Ovary (tissue), 9 donors: ENCODE measurements around the gene SCRN3. TPM values are rescaled to one million over a fixed set of nuclear protein-coding genes. Genes with fewer than 3 reads are reported as not detected.
"Not testable (repeated sequence)": the region's sequence is repeated elsewhere in the genome, so short reads cannot be mapped to it uniquely, and the experiment has no call there.

Experiments
- DNase-seq, 5 donors: peaks; one replicate each; pipeline ENCODE4 v3.0.0-alpha.2; 2019 to 2020
- H3K27ac ChIP-seq, 2 donors: fragments of 200-600 bp; one replicate each; pipeline versions ENCODE4 v1.5.1 to v1.8.0; 2019 to 2022
- H3K27me3 ChIP-seq: fragments of 200-600 bp; one replicate; pipeline ENCODE4 v1.8.0; 2022
- H3K36me3 ChIP-seq: fragments of 200-600 bp; sonication (generic); one replicate; pipeline ENCODE4 v1.5.1; 2019
- H3K4me1 ChIP-seq: one replicate; pipeline ENCODE4 v1.8.1; 2013; ENCODE audit warnings: mild to moderate bottlenecking, moderate library complexity; ENCODE audit not compliant: insufficient read depth
- H3K4me3 ChIP-seq: fragments of 200-600 bp; sonication (generic); one replicate; pipeline ENCODE4 v1.5.1; 2017
- H3K9me3 ChIP-seq, 2 donors: fragments of 200-600 bp in 1 of 2; sonication (generic) in 1 of 2; one replicate each; pipeline versions ENCODE4 v1.5.1 to v1.8.1; 2013 to 2019; ENCODE audit warnings: mild to moderate bottlenecking in 1 of 2, moderate library complexity in 1 of 2
- EP300 ChIP-seq: sonication (generic); formaldehyde crosslinking; IDR thresholded peaks from one replicate; pipeline ENCODE4 v1.6.1; 2017; ENCODE audit warnings: antibody characterized with exemption
- POLR2A ChIP-seq: fragments of 450-650 bp; IDR thresholded peaks from one replicate; pipeline ENCODE4 v1.6.1; 2017; ENCODE audit warnings: antibody characterized with exemption, mild to moderate bottlenecking, moderate library complexity
- WGBS, 3 donors: extraction: QIAGEN DNeasy Blood & Tissue Kit in 1 of 3; methylation state at CpG; one replicate each; pipeline versions ENCODE4 v1.1.5 to v1.1.7; 2013 to 2017; 5-methylcytosine and 5-hydroxymethylcytosine counted together
- intact Hi-C, 4 donors: fragments of 100-400 bp; cut with DNase I; formaldehyde crosslinking; loops; one replicate each; pipeline versions ENCODE4 v1.11.0 to v1.15.1; 2022 to 2023
- polyA plus RNA-seq, 2 donors: library from polyadenylated mRNA; stranded (reverse); fragments of 200-250 nt in 1 of 2; fragments of 350-450 nt in 1 of 2; fragmentation: Illumina TruSeq in 1 of 2; extraction: RNeasy Lipid Tissue Mini Kit (QIAGEN cat#74804) in 1 of 2; gene quantifications; one replicate each; pipeline ENCODE4 v1.2.3, GENCODE V29; 2013 to 2014
- total RNA-seq, 7 donors: library from RNA; depleted of rRNA in 2 of 7; stranded (reverse); fragments of >200 nt in 2 of 7; fragmentation: NEBNext Ultra II Directional in 3 of 7; extraction: Animal tissue kit (Norgen Biotek cat#: 25700) in 3 of 7; gene quantifications; one replicate each; pipeline versions ENCODE4 v1.1.0 to v1.2.4, GENCODE V29; 2016 to 2023
- TF ChIP-seq, protein P1 (sequence below), 3 donors: fragments of 450-650 bp in 2 of 3; fragments of 200-600 bp in 1 of 3; IDR thresholded peaks; one replicate each; pipeline versions ENCODE4 v1.5.1 to v1.8.0; 2016 to 2022; ENCODE audit warnings: antibody characterized with exemption in 3 of 3, mild to moderate bottlenecking in 1 of 3
- donor health status: DM: no; HTN: no; CAD: no; lungs with moderate emphysema.
- donor health status: DM: no; HTN: no; CAD: no.
- donor health status: Bipolar disorder and iron deficiency.
- donor health status: DM: yes; HTN: yes; CAD: no.
- donor health status: DM: no; HTN: no; CAD: no.
- donor health status: DM: yes; HTN: yes; CAD: no.

SCRN3 gene
- total and polyA plus RNA-seq, 9 donors = 8.8 to 23.5 (median 16.5) TPM

DNA sequence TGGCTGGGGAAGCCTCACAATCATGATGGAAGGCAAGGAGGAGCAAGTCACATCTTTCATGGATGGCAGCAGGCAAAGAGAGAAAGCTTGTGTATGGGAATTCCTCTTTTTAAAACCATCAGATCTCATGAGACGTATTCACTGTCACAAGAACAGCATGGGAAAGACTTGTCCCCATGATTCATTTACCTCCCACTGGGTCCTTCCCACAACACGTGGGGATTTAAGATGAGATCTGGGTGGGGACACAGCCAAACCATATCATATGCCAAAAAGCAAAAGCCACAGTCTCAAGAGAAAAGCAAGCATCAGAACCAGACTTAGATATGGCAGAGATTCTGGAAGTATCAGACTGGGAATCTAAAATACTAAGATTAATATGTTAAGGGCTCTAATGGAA lies 30.0 kb upstream of the SCRN3 start:
- TF ChIP-seq EP300 = no peak
- H3K9me3 ChIP-seq = peaks cover 0 to 6% of the 10 kb centered on the region in 2 donors
- no peaks in the 10 kb centered on the region for H3K4me1 ChIP-seq
- no peak for DNase-seq
- H3K4me3 ChIP-seq = no peak overlapping the region
- H3K27me3 ChIP-seq = no peaks in the 10 kb centered on the region
- 87 to 92% (median 89%) methylated on average over 2 of the region's 2 CpGs for WGBS, 3 donors
- H3K27ac ChIP-seq = no peak overlapping the region
- H3K36me3 ChIP-seq = no peaks in the 10 kb centered on the region
- intact Hi-C loops = no loop called here

DNA sequence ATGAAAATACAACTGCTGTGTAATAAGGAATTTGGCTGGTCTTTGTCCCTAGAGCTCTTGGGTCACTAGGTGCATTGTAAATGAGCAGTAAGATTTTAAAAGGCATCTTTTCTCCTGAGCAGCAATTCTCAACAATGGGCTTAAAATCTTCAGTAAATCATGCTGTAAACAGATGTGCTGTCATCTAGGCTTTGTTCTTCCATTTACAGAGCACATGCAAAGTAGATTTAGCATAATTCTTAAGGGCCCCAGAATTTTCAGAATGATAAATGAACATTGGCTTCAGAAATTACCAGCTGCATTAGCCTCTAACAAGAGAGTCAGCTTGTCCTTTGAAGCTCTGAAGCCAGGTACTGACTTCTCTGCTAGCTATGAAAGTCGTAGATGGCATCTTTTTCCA lies 26.8 kb upstream of the SCRN3 start:
- WGBS, 3 donors = 93 to 100% (median 98%) methylated on average over 1 of the region's 1 CpG
- Histone ChIP-seq H3K27me3 (no peaks in the 10 kb centered on the region), H3K9me3 (peaks cover 0 to 3% of the 10 kb centered on the region in 2 donors), H3K4me3 (no peak overlapping the region), H3K36me3 (no peaks in the 10 kb centered on the region), H3K4me1 (no peaks in the 10 kb centered on the region), H3K27ac (no peak overlapping the region)
- DNase-seq = no peak
- TF ChIP-seq, protein P1, sequence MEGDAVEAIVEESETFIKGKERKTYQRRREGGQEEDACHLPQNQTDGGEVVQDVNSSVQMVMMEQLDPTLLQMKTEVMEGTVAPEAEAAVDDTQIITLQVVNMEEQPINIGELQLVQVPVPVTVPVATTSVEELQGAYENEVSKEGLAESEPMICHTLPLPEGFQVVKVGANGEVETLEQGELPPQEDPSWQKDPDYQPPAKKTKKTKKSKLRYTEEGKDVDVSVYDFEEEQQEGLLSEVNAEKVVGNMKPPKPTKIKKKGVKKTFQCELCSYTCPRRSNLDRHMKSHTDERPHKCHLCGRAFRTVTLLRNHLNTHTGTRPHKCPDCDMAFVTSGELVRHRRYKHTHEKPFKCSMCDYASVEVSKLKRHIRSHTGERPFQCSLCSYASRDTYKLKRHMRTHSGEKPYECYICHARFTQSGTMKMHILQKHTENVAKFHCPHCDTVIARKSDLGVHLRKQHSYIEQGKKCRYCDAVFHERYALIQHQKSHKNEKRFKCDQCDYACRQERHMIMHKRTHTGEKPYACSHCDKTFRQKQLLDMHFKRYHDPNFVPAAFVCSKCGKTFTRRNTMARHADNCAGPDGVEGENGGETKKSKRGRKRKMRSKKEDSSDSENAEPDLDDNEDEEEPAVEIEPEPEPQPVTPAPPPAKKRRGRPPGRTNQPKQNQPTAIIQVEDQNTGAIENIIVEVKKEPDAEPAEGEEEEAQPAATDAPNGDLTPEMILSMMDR (IDR thresholded peaks at IDR 0.05) = no peak
- no peak for TF ChIP-seq POLR2A
- no peak for TF ChIP-seq EP300
- intact Hi-C loops = no loop called here

DNA sequence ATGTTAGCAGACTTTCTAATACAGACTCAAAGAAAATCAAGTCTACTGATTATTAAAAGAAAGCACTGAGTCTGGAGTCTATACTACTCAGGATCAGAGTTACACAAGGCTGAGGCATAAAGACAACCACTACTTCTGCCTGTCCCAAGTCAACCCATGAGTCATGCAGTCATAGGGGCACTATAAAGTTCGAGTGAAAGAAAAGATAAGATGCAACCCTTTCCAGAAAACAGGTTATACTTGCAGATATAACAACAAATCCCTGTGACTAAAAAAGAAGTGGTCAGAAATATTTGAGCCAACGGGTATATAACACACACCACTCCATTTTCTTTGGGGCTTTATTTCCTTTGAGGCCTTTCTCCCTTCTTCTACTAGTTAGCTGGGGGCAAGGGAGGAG lies 18.6 kb upstream of the SCRN3 start:
- no peaks in the 10 kb centered on the region for H3K27me3 ChIP-seq
- H3K27ac ChIP-seq = no peak overlapping the region
- H3K4me1 ChIP-seq = no peaks in the 10 kb centered on the region
- intact Hi-C loops = no loop called here
- 79 to 83% (median 80%) methylated on average over 2 of the region's 2 CpGs for WGBS, 3 donors
- TF ChIP-seq, protein P1 (IDR thresholded peaks at IDR 0.05) = no peak
- TF ChIP-seq POLR2A (no peak), EP300 (no peak)
- no peaks in the 10 kb centered on the region for H3K9me3 ChIP-seq
- no peak overlapping the region for H3K4me3 ChIP-seq
- DNase-seq = no peak
- H3K36me3 ChIP-seq = no peaks in the 10 kb centered on the region

DNA sequence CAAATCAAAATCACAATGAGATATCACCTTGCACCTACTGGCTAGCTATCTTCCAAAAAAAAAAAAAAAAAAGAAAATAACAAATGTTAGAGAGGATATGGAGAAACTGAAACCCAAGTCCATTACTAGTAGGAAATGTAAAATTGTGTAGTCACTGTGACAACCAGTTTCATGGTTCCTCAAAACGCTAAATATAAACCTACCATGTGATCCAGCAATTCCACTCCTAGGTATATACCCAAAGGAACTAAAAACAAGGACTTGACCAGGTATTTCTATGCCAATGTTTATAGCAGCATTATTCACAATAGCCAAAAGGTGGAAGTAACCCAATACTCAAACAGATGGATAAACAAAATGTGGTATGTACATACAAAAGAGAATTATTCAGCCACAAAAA lies 11.7 kb upstream of the SCRN3 start:
- Histone ChIP-seq H3K27ac (no peak overlapping the region), H3K27me3 (no peaks in the 10 kb centered on the region), H3K4me3 (no peak overlapping the region), H3K9me3 (no peaks in the 10 kb centered on the region), H3K4me1 (no peaks in the 10 kb centered on the region), H3K36me3 (no peaks in the 10 kb centered on the region)
- intact Hi-C loops = no loop called here
- 83 to 92% (median 86%) methylated on average over 1 of the region's 1 CpG for WGBS, 3 donors
- TF ChIP-seq, protein P1 (IDR thresholded peaks at IDR 0.05) = no peak
- TF ChIP-seq EP300 (no peak), POLR2A (no peak)
- DNase-seq = no peak

DNA sequence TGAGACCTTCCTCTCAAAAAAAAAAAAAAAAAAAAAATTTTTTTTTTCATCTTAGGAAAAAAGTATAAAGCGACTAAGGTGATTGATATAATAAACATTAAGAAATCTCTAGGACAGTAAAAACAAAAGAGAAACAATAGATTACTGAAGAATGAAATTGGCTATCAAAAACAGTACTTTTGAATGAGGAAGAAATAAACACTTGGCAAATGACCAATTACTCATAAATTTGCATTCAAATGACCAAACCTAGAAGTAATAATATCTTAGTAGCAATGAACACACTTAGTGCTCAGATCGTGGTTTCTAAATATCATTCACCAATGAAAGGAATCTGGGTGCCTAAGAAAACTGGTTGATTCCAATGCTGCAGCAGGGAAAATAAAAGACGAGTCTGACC lies 10.3 kb upstream of the SCRN3 start:
- Histone ChIP-seq H3K27me3 (no peaks in the 10 kb centered on the region), H3K36me3 (no peaks in the 10 kb centered on the region), H3K9me3 (no peaks in the 10 kb centered on the region), H3K4me3 (no peak overlapping the region), H3K27ac (no peak overlapping the region), H3K4me1 (no peaks in the 10 kb centered on the region)
- intact Hi-C loops = no loop called here
- 90 to 95% (median 90%) methylated on average over 3 of the region's 3 CpGs for WGBS, 3 donors
- TF ChIP-seq POLR2A (no peak), EP300 (no peak)
- TF ChIP-seq, protein P1 (IDR thresholded peaks at IDR 0.05) = no peak
- DNase-seq = no peak

DNA sequence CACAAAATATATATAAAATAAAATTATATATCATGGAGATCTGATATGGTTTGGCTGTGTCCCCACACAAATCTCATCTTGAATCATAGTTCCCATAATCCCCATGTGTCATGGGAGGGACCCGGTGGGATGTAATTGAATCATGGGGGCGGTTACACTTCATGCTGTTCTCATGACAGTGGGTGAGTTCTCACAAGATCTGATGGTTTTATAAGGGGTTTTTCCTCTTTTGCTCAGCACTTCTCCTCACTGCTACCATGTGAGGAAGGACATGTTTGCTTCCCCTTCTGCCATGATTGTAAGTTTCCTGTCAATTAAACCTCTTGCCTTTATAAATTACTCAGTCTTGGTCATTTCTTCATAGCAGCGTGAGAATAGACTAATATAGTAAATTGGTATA lies 6.8 kb upstream of the SCRN3 start:
- 94 to 97% (median 96%) methylated on average over 3 of the region's 3 CpGs for WGBS, 3 donors
- H3K36me3 ChIP-seq, H3K27me3 ChIP-seq, H3K9me3 ChIP-seq, DNase-seq, H3K4me3 ChIP-seq, H3K27ac ChIP-seq, H3K4me1 ChIP-seq: not testable (repeated sequence)
- intact Hi-C loops = loop anchor here in 1 of 4 donors (2.0 kb wide), 1 partner anchor 14 kb away; no protein-coding TSS in a partner anchor
